Measurements from ENCODE around the gene QSOX1. TPM values are rescaled to one million over a fixed set of nuclear protein-coding genes. Genes with fewer than 3 reads are reported as not detected.

QSOX1 gene
- total RNA-seq, 1 experiment from 2014 or later: 135 TPM

- no peaks in the 10 kb centered on the region for H3K27me3 Mint-ChIP-seq (ENCODE audit: low read depth)
- POLR2A ChIA-PET: no interaction called here
- H3K9me3 Mint-ChIP-seq: no peaks in the 10 kb centered on the region
- H3K27ac Mint-ChIP-seq: no peak overlapping the region
- CTCF ChIA-PET: interaction anchor here (0.5 to 7.5 kb wide), 42 partner anchors 12 to 637 kb away, joined by 3 to 140 read pairs (median 4); partner anchors contain the start of genes QSOX1 and TOR1AIP1
- ATAC-seq (no peak), DNase-seq (ENCODE audit: low spot score) (peak; percentile 44)
- no peak overlapping the region for H3K4me3 Mint-ChIP-seq
- no peaks in the 10 kb centered on the region for H3K4me1 Mint-ChIP-seq
- peaks cover 13% of the 10 kb centered on the region; the same call in 1 of the 2 replicates for H3K36me3 Mint-ChIP-seq
- TF ChIP-seq, protein P1, sequence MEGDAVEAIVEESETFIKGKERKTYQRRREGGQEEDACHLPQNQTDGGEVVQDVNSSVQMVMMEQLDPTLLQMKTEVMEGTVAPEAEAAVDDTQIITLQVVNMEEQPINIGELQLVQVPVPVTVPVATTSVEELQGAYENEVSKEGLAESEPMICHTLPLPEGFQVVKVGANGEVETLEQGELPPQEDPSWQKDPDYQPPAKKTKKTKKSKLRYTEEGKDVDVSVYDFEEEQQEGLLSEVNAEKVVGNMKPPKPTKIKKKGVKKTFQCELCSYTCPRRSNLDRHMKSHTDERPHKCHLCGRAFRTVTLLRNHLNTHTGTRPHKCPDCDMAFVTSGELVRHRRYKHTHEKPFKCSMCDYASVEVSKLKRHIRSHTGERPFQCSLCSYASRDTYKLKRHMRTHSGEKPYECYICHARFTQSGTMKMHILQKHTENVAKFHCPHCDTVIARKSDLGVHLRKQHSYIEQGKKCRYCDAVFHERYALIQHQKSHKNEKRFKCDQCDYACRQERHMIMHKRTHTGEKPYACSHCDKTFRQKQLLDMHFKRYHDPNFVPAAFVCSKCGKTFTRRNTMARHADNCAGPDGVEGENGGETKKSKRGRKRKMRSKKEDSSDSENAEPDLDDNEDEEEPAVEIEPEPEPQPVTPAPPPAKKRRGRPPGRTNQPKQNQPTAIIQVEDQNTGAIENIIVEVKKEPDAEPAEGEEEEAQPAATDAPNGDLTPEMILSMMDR (IDR thresholded peaks at IDR 0.05): peak; percentile 49; the same call in 1 of the 2 replicates
- TF ChIP-seq, protein P2, sequence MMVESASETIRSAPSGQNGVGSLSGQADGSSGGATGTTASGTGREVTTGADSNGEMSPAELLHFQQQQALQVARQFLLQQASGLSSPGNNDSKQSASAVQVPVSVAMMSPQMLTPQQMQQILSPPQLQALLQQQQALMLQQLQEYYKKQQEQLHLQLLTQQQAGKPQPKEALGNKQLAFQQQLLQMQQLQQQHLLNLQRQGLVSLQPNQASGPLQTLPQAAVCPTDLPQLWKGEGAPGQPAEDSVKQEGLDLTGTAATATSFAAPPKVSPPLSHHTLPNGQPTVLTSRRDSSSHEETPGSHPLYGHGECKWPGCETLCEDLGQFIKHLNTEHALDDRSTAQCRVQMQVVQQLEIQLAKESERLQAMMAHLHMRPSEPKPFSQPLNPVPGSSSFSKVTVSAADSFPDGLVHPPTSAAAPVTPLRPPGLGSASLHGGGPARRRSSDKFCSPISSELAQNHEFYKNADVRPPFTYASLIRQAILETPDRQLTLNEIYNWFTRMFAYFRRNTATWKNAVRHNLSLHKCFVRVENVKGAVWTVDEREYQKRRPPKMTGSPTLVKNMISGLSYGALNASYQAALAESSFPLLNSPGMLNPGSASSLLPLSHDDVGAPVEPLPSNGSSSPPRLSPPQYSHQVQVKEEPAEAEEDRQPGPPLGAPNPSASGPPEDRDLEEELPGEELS (CRISPR knock-in tag; IDR thresholded peaks at IDR 0.05): no peak
Measured at GRCh38 chr1:180181048-180181447, 26.4 kb downstream of the QSOX1 start.

GRCh38 chr1:180181996-180182642 lies 27.4 kb downstream of the QSOX1 start:
- ATAC-seq: no peak
- H3K9me3 Mint-ChIP-seq: no peaks in the 10 kb centered on the region
- H3K36me3 Mint-ChIP-seq: peaks cover 15% of the 10 kb centered on the region; the same call in 1 of the 2 replicates
- H3K27me3 Mint-ChIP-seq (ENCODE audit: low read depth): no peaks in the 10 kb centered on the region
- ChIA-PET POLR2A (no interaction called here), CTCF (interaction anchor here (0.7 to 7.5 kb wide), 10 partner anchors 11 to 702 kb away, joined by 3 to 140 read pairs (median 4); partner anchors contain the start of gene LHX4)
- no peak overlapping the region for H3K27ac Mint-ChIP-seq
- no peaks in the 10 kb centered on the region for H3K4me1 Mint-ChIP-seq
- no peak for TF ChIP-seq HMGXB4 (CRISPR knock-in tag; IDR thresholded peaks at IDR 0.05)
- TF ChIP-seq, protein P1 (IDR thresholded peaks at IDR 0.05): no peak
- TF ChIP-seq, protein P3, sequence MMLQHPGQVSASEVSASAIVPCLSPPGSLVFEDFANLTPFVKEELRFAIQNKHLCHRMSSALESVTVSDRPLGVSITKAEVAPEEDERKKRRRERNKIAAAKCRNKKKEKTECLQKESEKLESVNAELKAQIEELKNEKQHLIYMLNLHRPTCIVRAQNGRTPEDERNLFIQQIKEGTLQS (CRISPR knock-in tag; conservative IDR thresholded peaks at IDR 0.05): no peak
- no peak for TF ChIP-seq NR3C1 (CRISPR knock-in tag; conservative IDR thresholded peaks at IDR 0.05; ENCODE audit: low read depth)
- no peak for TF ChIP-seq ESRRA (CRISPR knock-in tag; IDR thresholded peaks at IDR 0.05; ENCODE audit: borderline replicate concordance)
- no peak for TF ChIP-seq SOX15 (CRISPR knock-in tag; IDR thresholded peaks at IDR 0.05)
- no peak for TF ChIP-seq SMAD3 (CRISPR knock-in tag; IDR thresholded peaks at IDR 0.05; ENCODE audit: borderline replicate concordance)
- TF ChIP-seq, protein P4, sequence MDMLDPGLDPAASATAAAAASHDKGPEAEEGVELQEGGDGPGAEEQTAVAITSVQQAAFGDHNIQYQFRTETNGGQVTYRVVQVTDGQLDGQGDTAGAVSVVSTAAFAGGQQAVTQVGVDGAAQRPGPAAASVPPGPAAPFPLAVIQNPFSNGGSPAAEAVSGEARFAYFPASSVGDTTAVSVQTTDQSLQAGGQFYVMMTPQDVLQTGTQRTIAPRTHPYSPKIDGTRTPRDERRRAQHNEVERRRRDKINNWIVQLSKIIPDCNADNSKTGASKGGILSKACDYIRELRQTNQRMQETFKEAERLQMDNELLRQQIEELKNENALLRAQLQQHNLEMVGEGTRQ (CRISPR knock-in tag; IDR thresholded peaks at IDR 0.05): no peak
- TF ChIP-seq JUN (CRISPR knock-in tag; IDR thresholded peaks at IDR 0.05): no peak
- TF ChIP-seq, protein P5, sequence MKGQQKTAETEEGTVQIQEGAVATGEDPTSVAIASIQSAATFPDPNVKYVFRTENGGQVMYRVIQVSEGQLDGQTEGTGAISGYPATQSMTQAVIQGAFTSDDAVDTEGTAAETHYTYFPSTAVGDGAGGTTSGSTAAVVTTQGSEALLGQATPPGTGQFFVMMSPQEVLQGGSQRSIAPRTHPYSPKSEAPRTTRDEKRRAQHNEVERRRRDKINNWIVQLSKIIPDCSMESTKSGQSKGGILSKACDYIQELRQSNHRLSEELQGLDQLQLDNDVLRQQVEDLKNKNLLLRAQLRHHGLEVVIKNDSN (CRISPR knock-in tag; IDR thresholded peaks at IDR 0.05): no peak
- TF ChIP-seq ZBTB43 (CRISPR knock-in tag; IDR thresholded peaks at IDR 0.05): no peak
- TF ChIP-seq, protein P6, sequence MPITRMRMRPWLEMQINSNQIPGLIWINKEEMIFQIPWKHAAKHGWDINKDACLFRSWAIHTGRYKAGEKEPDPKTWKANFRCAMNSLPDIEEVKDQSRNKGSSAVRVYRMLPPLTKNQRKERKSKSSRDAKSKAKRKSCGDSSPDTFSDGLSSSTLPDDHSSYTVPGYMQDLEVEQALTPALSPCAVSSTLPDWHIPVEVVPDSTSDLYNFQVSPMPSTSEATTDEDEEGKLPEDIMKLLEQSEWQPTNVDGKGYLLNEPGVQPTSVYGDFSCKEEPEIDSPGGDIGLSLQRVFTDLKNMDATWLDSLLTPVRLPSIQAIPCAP (CRISPR knock-in tag; IDR thresholded peaks at IDR 0.05): no peak
- no peak for TF ChIP-seq FOXK1 (CRISPR knock-in tag; IDR thresholded peaks at IDR 0.05)
- no peak for TF ChIP-seq ZNF317 (CRISPR knock-in tag; IDR thresholded peaks at IDR 0.05; ENCODE audit: borderline replicate concordance, low read depth)
- no peak for TF ChIP-seq RORB (CRISPR knock-in tag; IDR thresholded peaks at IDR 0.05)
- H3K4me3 Mint-ChIP-seq: no peak overlapping the region
- no peak for DNase-seq (ENCODE audit: low spot score)

Data from WTC11 (cell line).